HepG2 (cell line): ENCODE measurements around the gene EFEMP2. TPM values are rescaled to one million over a fixed set of nuclear protein-coding genes. Genes with fewer than 3 reads are reported as not detected.

Source experiments
- AKAP8 ChIP-seq: sonication (generic); formaldehyde crosslinking; IDR thresholded peaks from 2 replicates; pipeline ENCODE4 v1.5.1; 2020; ENCODE audit warnings: mild to moderate bottlenecking, missing genetic modification reagents
- ASH2L ChIP-seq: fragments of 300-600, 200-600 bp; sonication (generic); IDR thresholded peaks from 2 replicates; pipeline ENCODE4 v1.7.0; 2017; ENCODE audit warnings: low read depth, mild to moderate bottlenecking, moderate library complexity, mixed read lengths, low read length; ENCODE audit not compliant: insufficient read length
- CC2D1A ChIP-seq: sonication (generic); formaldehyde crosslinking; IDR thresholded peaks from 2 replicates; pipeline ENCODE4 v1.8.1; 2023; ENCODE audit warnings: mild to moderate bottlenecking, missing genetic modification reagents
- CEBPZ ChIP-seq: IDR thresholded peaks from 2 replicates; pipeline ENCODE4 v1.6.1; 2012; ENCODE audit warnings: low read length, improper control_type of control experiment
- CENPX ChIP-seq: sonication (generic); formaldehyde crosslinking; IDR thresholded peaks from 2 replicates; pipeline ENCODE4 v1.9.0; 2021; ENCODE audit warnings: mild to moderate bottlenecking, missing genetic modification reagents, moderate library complexity
- ESRRA ChIP-seq: sonication (generic); formaldehyde crosslinking; IDR thresholded peaks from 2 replicates; pipeline ENCODE4 v1.5.1; 2020; ENCODE audit warnings: mild to moderate bottlenecking, low read depth, missing genetic modification reagents
- GTF2F1 ChIP-seq: fragments of 150-350 bp; IDR thresholded peaks from 2 replicates; pipeline ENCODE4 v1.6.1; 2014; ENCODE audit warnings: low read length
- KAT7 ChIP-seq: IDR thresholded peaks from 2 replicates; pipeline ENCODE4 v1.6.1; 2018; ENCODE audit warnings: borderline replicate concordance, missing compliant biosample characterization
- KDM3A ChIP-seq: IDR thresholded peaks from 2 replicates; pipeline ENCODE4 v1.6.1; 2018; ENCODE audit warnings: low read depth, missing compliant biosample characterization
- KLF11 ChIP-seq: IDR thresholded peaks from 2 replicates; pipeline ENCODE4 v1.6.1; 2016; ENCODE audit warnings: missing compliant biosample characterization
- NFE2L1 ChIP-seq: sonication (generic); formaldehyde crosslinking; IDR thresholded peaks from 2 replicates; pipeline ENCODE4 v1.4.0; 2020; ENCODE audit warnings: missing genetic modification reagents, mild to moderate bottlenecking, borderline replicate concordance
- PBX3 ChIP-seq: sonication (generic); formaldehyde crosslinking; IDR thresholded peaks from 2 replicates; pipeline ENCODE4 v1.8.1; 2023; ENCODE audit warnings: missing genetic modification reagents, inconsistent platforms, borderline replicate concordance
- PTBP1 ChIP-seq: fragments of 200-400 bp; formaldehyde crosslinking; IDR thresholded peaks from 2 replicates; pipeline ENCODE4 v1.6.1; 2018; ENCODE audit warnings: low read length, low read depth; ENCODE audit not compliant: poor library complexity, severe bottlenecking
- ZBTB25 ChIP-seq: IDR thresholded peaks from 2 replicates; pipeline ENCODE4 v1.6.1; 2018; ENCODE audit warnings: missing genetic modification reagents
- ZFP37 ChIP-seq: sonication (generic); formaldehyde crosslinking; IDR thresholded peaks from 2 replicates; pipeline ENCODE4 v1.4.0; 2020; ENCODE audit warnings: missing genetic modification reagents, borderline replicate concordance
- ZNF232 ChIP-seq: sonication (generic); formaldehyde crosslinking; IDR thresholded peaks from 2 replicates; pipeline ENCODE4 v1.4.0; 2020; ENCODE audit warnings: missing genetic modification reagents, borderline replicate concordance
- ZNF563 ChIP-seq: sonication (generic); formaldehyde crosslinking; IDR thresholded peaks from 2 replicates; pipeline ENCODE4 v1.8.0; 2022; ENCODE audit warnings: mild to moderate bottlenecking, moderate library complexity, missing genetic modification reagents
- ZNF747 ChIP-seq: sonication (generic); formaldehyde crosslinking; IDR thresholded peaks from 2 replicates; pipeline ENCODE4 v1.8.1; 2023; ENCODE audit warnings: missing genetic modification reagents, mild to moderate bottlenecking, borderline replicate concordance
- ZSCAN21 ChIP-seq: sonication (generic); formaldehyde crosslinking; IDR thresholded peaks from 2 replicates; pipeline ENCODE4 v1.8.0; 2022; ENCODE audit warnings: mild to moderate bottlenecking, missing genetic modification reagents, moderate library complexity, borderline replicate concordance
- polyA plus RNA-seq, 8 experiments: library from polyadenylated mRNA; depleted of rRNA in 3 of 8; stranded (reverse) in 7 of 8; unstranded in 1 of 8; fragments of >200 nt; fragmentation: Illumina TruSeq in 4 of 8; extraction: Trizol in 4 of 8; gene quantifications; 2 replicates each; pipeline versions ENCODE4 v1.2.1 to v1.2.3, GENCODE V29; 2011 to 2016; ENCODE audit warnings: low read depth in 4 of 8, missing spikeins in 1 of 8, mixed read lengths in 1 of 8; ENCODE audit not compliant: insufficient read depth in 1 of 8
- total RNA-seq, 5 experiments: library from RNA; depleted of rRNA; stranded (reverse); fragments of >200 nt; fragmentation: Illumina TruSeq; extraction: Trizol; gene quantifications; 2 replicates each; pipeline ENCODE4 v1.2.3, GENCODE V29; 2016; ENCODE audit warnings: low read depth in 1 of 5
- TF ChIP-seq, protein P1 (sequence below): sonication (generic); formaldehyde crosslinking; IDR thresholded peaks from 2 replicates; pipeline ENCODE4 v1.5.0; 2020; ENCODE audit warnings: mild to moderate bottlenecking, missing genetic modification reagents

The EFEMP2 gene
- total and polyA plus RNA-seq, 2 of the 13 experiments (the other 11 are each of a cell fraction or from before 2014, with no cell fraction given): 7.4 to 29.7 TPM

DNA sequence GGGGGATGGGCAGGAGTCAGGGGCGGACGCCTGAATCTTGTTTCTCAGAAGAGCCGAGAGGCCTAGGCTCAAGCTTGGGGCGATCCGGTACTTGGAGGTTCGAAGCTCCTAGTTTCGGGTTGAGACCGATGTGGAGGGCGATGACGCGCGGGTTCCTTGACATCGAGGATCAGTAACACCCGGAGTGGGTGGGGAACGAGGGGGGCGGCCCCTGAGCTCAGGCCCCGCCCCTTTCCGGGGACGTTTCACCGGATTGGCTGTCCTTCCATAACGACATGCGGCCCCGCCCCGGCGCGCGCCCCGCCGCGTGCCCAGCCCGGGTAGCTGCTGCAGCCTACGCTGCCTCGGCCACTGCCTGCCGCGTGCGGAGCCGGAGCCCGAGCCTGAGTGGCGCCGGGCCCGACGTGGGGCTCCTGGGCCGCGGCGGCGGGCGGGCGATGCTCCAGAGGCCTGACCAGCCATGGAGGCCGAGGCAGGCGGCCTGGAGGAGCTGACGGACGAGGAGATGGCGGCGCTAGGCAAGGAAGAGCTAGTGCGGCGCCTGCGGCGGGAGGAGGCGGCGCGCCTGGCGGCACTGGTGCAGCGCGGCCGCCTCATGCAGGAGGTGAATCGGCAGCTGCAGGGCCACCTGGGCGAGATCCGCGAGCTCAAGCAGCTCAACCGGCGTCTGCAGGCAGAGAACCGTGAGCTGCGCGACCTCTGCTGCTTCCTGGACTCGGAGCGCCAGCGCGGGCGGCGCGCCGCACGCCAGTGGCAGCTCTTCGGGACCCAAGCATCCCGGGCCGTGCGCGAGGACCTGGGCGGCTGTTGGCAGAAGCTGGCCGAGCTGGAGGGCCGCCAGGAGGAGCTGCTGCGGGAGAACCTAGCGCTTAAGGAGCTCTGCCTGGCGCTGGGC is 18.0 kb upstream of the EFEMP2 start, which contains the start of gene CCDC85B (continued):
- no peak; the same call in 1 of the 2 replicates for TF ChIP-seq AKAP8
- TF ChIP-seq ZNF232 (CRISPR knock-in tag): no peak
- peak; percentile 96 for TF ChIP-seq ZNF563 (CRISPR knock-in tag)
- TF ChIP-seq ESRRA (CRISPR knock-in tag): peak; percentile 49; the same call in 1 of the 2 replicates
- 0 out of 2 replicates have a peak, but pooled peaks have one; percentile 23 for TF ChIP-seq PBX3 (CRISPR knock-in tag)
- TF ChIP-seq GTF2F1: no peak
- peak; percentile 64; the same call in 1 of the 2 replicates for TF ChIP-seq KAT7
- 0 out of 2 replicates have a peak, but pooled peaks have one; percentile 51 for TF ChIP-seq KDM3A
- TF ChIP-seq KLF11: no peak
- TF ChIP-seq, protein P1, sequence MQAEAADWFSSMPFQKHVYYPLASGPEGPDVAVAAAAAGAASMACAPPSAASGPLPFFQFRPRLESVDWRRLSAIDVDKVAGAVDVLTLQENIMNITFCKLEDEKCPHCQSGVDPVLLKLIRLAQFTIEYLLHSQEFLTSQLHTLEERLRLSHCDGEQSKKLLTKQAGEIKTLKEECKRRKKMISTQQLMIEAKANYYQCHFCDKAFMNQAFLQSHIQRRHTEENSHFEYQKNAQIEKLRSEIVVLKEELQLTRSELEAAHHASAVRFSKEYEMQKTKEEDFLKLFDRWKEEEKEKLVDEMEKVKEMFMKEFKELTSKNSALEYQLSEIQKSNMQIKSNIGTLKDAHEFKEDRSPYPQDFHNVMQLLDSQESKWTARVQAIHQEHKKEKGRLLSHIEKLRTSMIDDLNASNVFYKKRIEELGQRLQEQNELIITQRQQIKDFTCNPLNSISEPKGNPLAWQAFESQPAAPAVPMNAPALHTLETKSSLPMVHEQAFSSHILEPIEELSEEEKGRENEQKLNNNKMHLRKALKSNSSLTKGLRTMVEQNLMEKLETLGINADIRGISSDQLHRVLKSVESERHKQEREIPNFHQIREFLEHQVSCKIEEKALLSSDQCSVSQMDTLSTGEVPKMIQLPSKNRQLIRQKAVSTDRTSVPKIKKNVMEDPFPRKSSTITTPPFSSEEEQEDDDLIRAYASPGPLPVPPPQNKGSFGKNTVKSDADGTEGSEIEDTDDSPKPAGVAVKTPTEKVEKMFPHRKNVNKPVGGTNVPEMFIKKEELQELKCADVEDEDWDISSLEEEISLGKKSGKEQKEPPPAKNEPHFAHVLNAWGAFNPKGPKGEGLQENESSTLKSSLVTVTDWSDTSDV (CRISPR knock-in tag): no peak
- TF ChIP-seq NFE2L1: no peak
- TF ChIP-seq ZFP37 (CRISPR knock-in tag): no peak
- no peak for TF ChIP-seq CEBPZ
- TF ChIP-seq CENPX (CRISPR knock-in tag): no peak
- peak; percentile 83 for TF ChIP-seq ZSCAN21 (CRISPR knock-in tag)
- TF ChIP-seq PTBP1: no peak
- TF ChIP-seq CC2D1A (CRISPR knock-in tag): no peak
- TF ChIP-seq ZNF747 (CRISPR knock-in tag): peak; percentile 46; the same call in 1 of the 2 replicates
- TF ChIP-seq ASH2L: peak; percentile 58
- TF ChIP-seq ZBTB25: no peak
